A549 (cell line): ENCODE measurements around the gene LSM14B. TPM values are rescaled to one million over a fixed set of nuclear protein-coding genes. Genes with fewer than 3 reads are reported as not detected.

Experiments used
- ATAC-seq, 2 experiments: fragments of 200-7000 bp in 1 of 2; fragments of >200 bp in 1 of 2; cut with Nextera tagmentation in 1 of 2; cut with Tn5 transposase in 1 of 2; 3 replicates each; pipeline versions ENCODE4 v1.8.0 to v1.9.1; 2018 to 2020; ENCODE audit warnings: mild to moderate bottlenecking in 1 of 2, moderate library complexity in 1 of 2
- CTCF ChIA-PET: fragments of 300-600 bp; sonication (Branson Sonifier 250); formaldehyde crosslinking; extraction: SDS; loops from one replicate; lab custom pipeline; 2021; ENCODE audit warnings: antibody characterized with exemption, inconsistent platforms; lab: Yijun Ruan, JAX
- POLR2A ChIA-PET: fragments of 350-600 bp; formaldehyde crosslinking; extraction: SDS; loops from one replicate; lab custom pipeline; 2021; ENCODE audit warnings: antibody characterized with exemption, inconsistent platforms; lab: Yijun Ruan, JAX
- DNase-seq, 2 experiments: peaks; one replicate each; pipeline versions ENCODE4 v3.0.0 to v3.0.0-alpha.2; 2011 to 2016; ENCODE audit warnings: low read depth in 1 of 2, low spot score in 1 of 2
- FAIRE-seq: peaks from 2 replicates; lab custom pipeline; 2011; peaks lifted over from hg19 to GRCh38; lab: Jason Lieb, UNC
- H3K27ac ChIP-seq, 2 experiments: fragments of >200 bp; sonication (Bioruptor Twin); formaldehyde crosslinking; 3 replicates each; pipeline ENCODE4 v1.5.1; 2016 to 2017
- H3K4me1 ChIP-seq: fragments of >200 bp; sonication (Bioruptor Twin); formaldehyde crosslinking; 3 replicates; pipeline ENCODE4 v1.6.1; 2016
- H3K4me2 ChIP-seq: fragments of >200 bp; sonication (Bioruptor Twin); formaldehyde crosslinking; 3 replicates; pipeline ENCODE4 v1.6.1; 2016
- H3K4me3 ChIP-seq: fragments of >200 bp; sonication (Bioruptor Twin); formaldehyde crosslinking; 3 replicates; pipeline ENCODE4 v1.5.1; 2016
- H3K9me3 ChIP-seq: fragments of >200 bp; sonication (Bioruptor Twin); formaldehyde crosslinking; 3 replicates; pipeline ENCODE4 v1.6.1; 2016
- ATOH8 ChIP-seq: fragments of 250-450 bp; sonication (Bioruptor Pico); IDR thresholded peaks from 2 replicates; pipeline ENCODE4 v1.5.0; 2020; ENCODE audit warnings: low read depth, mild to moderate bottlenecking, moderate library complexity
- CBX8 ChIP-seq: fragments of 200-600 bp; sonication (generic); IDR thresholded peaks from 2 replicates; pipeline ENCODE4 v1.6.1; 2016
- CEBPB ChIP-seq, 2 experiments: fragments of >200 bp in 1 of 2; sonication (Bioruptor Twin) in 1 of 2; formaldehyde crosslinking in 1 of 2; IDR thresholded peaks; 2 replicates each; pipeline ENCODE4 v1.6.1; 2012 to 2016
- CHD2 ChIP-seq: fragments of 150-350 bp; IDR thresholded peaks from 2 replicates; pipeline ENCODE4 v1.6.1; 2014; ENCODE audit warnings: low read length; ENCODE audit not compliant: partially characterized antibody
- EHMT2 ChIP-seq: fragments of 200-600 bp; sonication (generic); IDR thresholded peaks from 2 replicates; pipeline ENCODE4 v1.6.1; 2016; ENCODE audit warnings: antibody characterized with exemption, low read depth, mild to moderate bottlenecking, moderate library complexity
- ELK1 ChIP-seq: fragments of 150-350 bp; IDR thresholded peaks from 2 replicates; pipeline ENCODE4 v1.6.1; 2014; ENCODE audit warnings: low read depth, mild to moderate bottlenecking, low read length
- FOXS1 ChIP-seq: fragments of 250-450 bp; sonication (Bioruptor Pico); IDR thresholded peaks from 2 replicates; pipeline ENCODE4 v1.5.0; 2020; ENCODE audit warnings: mild to moderate bottlenecking, moderate library complexity
- HOXB13 ChIP-seq: fragments of 250-450 bp; sonication (Bioruptor Pico); IDR thresholded peaks from 2 replicates; pipeline ENCODE4 v1.5.0; 2020; ENCODE audit warnings: low read depth, mild to moderate bottlenecking, moderate library complexity
- JUNB ChIP-seq: fragments of >200 bp; sonication (Bioruptor Twin); formaldehyde crosslinking; IDR thresholded peaks from 2 replicates; pipeline ENCODE4 v1.6.1; 2016
- MYC ChIP-seq: IDR thresholded peaks from 2 replicates; pipeline ENCODE4 v1.6.1; 2012; ENCODE audit warnings: mild to moderate bottlenecking, inconsistent platforms, low read length, improper control_type of control experiment, borderline replicate concordance
- POLR2AphosphoS2 ChIP-seq: conservative IDR thresholded peaks from 2 replicates; pipeline ENCODE4 v1.6.1; 2012; ENCODE audit warnings: low read length, improper control_type of control experiment, inconsistent platforms
- RARB ChIP-seq: fragments of 250-450 bp; sonication (Bioruptor Pico); IDR thresholded peaks from 2 replicates; pipeline ENCODE4 v1.8.0; 2021; ENCODE audit warnings: mild to moderate bottlenecking, moderate library complexity
- TFCP2L1 ChIP-seq: fragments of 250-450 bp; sonication (Bioruptor Pico); IDR thresholded peaks from 2 replicates; pipeline ENCODE4 v1.5.0; 2021; ENCODE audit warnings: mild to moderate bottlenecking
- TP53 ChIP-seq: fragments of 250-450 bp; sonication (Bioruptor Pico); IDR thresholded peaks from 2 replicates; pipeline ENCODE4 v1.5.0; 2021; ENCODE audit warnings: mild to moderate bottlenecking, moderate library complexity
- ZFP36 ChIP-seq: fragments of 450-650 bp; IDR thresholded peaks from 2 replicates; pipeline ENCODE4 v1.6.1; 2014; ENCODE audit warnings: borderline replicate concordance; ENCODE audit not compliant: partially characterized antibody
- WGBS: methylation state at CpG from one replicate; pipeline ENCODE4 v1.1.6; 2017; ENCODE audit errors: missing lambda C conversion rate; 5-methylcytosine and 5-hydroxymethylcytosine counted together
- polyA plus RNA-seq, 4 experiments: library from polyadenylated mRNA; depleted of rRNA in 3 of 4; stranded (reverse); fragments of >200 nt; fragmentation: RNase III in 1 of 4; extraction: RNeasy Plus Mini Kit Qiagen cat#74134 plus additional on column Dnase treatment in 1 of 4; gene quantifications; 2 replicates in 3 of 4; 3 replicates in 1 of 4; pipeline ENCODE4 v1.2.3, GENCODE V29; 2011 to 2017
- TF ChIP-seq, protein P1 (sequence below): fragments of >200 bp; sonication (Bioruptor Twin); formaldehyde crosslinking; IDR thresholded peaks from 3 replicates; pipeline ENCODE4 v1.5.1; 2016
- TF ChIP-seq, protein P2 (sequence below): fragments of 250-450 bp; sonication (Bioruptor Pico); IDR thresholded peaks from 2 replicates; pipeline ENCODE4 v1.5.0; 2021; ENCODE audit warnings: mild to moderate bottlenecking, moderate library complexity, borderline replicate concordance
- TF ChIP-seq, protein P3 (sequence below): IDR thresholded peaks from 2 replicates; pipeline ENCODE4 v1.6.1; 2012; ENCODE audit warnings: low read depth, borderline replicate concordance

LSM14B gene
- polyA plus RNA-seq, 2 of the 4 experiments (the other 2 are of a cell fraction), result 22.7 to 28.1 TPM

GRCh38 chr20:62119115-62119514 lies 3.2 kb upstream of the LSM14B start:
- H3K4me1 ChIP-seq, result peaks cover 9% of the 10 kb centered on the region
- ATAC-seq (no peak), DNase-seq (no peak), FAIRE-seq (no peak)
- H3K4me3 ChIP-seq, result no peak overlapping the region
- POLR2A ChIA-PET, result no interaction called here
- H3K27ac ChIP-seq, result no peak overlapping the region
- 46% methylated on average over 5 of the region's 5 CpGs for WGBS
- CTCF ChIA-PET, result interaction anchor here (0.9 to 3.9 kb wide), 6 partner anchors 12 to 108 kb away, joined by 3 to 15 read pairs (median 3); no protein-coding TSS in a partner anchor
- no peak overlapping the region for H3K4me2 ChIP-seq
- no peak for TF ChIP-seq ATOH8 (CRISPR knock-in tag)
- TF ChIP-seq, protein P1, sequence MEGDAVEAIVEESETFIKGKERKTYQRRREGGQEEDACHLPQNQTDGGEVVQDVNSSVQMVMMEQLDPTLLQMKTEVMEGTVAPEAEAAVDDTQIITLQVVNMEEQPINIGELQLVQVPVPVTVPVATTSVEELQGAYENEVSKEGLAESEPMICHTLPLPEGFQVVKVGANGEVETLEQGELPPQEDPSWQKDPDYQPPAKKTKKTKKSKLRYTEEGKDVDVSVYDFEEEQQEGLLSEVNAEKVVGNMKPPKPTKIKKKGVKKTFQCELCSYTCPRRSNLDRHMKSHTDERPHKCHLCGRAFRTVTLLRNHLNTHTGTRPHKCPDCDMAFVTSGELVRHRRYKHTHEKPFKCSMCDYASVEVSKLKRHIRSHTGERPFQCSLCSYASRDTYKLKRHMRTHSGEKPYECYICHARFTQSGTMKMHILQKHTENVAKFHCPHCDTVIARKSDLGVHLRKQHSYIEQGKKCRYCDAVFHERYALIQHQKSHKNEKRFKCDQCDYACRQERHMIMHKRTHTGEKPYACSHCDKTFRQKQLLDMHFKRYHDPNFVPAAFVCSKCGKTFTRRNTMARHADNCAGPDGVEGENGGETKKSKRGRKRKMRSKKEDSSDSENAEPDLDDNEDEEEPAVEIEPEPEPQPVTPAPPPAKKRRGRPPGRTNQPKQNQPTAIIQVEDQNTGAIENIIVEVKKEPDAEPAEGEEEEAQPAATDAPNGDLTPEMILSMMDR, result no peak
- no peak for TF ChIP-seq CBX8
- no peak for TF ChIP-seq CHD2
- H3K9me3 ChIP-seq, result peaks cover 16% of the 10 kb centered on the region

- ChIA-PET POLR2A (no interaction called here), CTCF (interaction anchor here (0.9 to 3.9 kb wide), 5 partner anchors 13 to 53 kb away, joined by 3 to 15 read pairs (median 3); no protein-coding TSS in a partner anchor)
- no peak overlapping the region for H3K4me3 ChIP-seq
- FAIRE-seq (no peak), DNase-seq (no peak), ATAC-seq (no peak)
- WGBS, result 76% methylated on average over 9 of the region's 10 CpGs
- no peak overlapping the region for H3K27ac ChIP-seq
- TF ChIP-seq RARB (CRISPR knock-in tag) (no peak), TP53 (CRISPR knock-in tag) (no peak), CEBPB (IDR thresholded peaks at IDR 0.05) (no peak), ZFP36 (no peak), ELK1 (no peak), POLR2AphosphoS2 (no peak), EHMT2 (no peak), HOXB13 (CRISPR knock-in tag) (no peak), MYC (no peak), JUNB (no peak), TFCP2L1 (CRISPR knock-in tag) (no peak), FOXS1 (CRISPR knock-in tag) (no peak)
- TF ChIP-seq, protein P2, sequence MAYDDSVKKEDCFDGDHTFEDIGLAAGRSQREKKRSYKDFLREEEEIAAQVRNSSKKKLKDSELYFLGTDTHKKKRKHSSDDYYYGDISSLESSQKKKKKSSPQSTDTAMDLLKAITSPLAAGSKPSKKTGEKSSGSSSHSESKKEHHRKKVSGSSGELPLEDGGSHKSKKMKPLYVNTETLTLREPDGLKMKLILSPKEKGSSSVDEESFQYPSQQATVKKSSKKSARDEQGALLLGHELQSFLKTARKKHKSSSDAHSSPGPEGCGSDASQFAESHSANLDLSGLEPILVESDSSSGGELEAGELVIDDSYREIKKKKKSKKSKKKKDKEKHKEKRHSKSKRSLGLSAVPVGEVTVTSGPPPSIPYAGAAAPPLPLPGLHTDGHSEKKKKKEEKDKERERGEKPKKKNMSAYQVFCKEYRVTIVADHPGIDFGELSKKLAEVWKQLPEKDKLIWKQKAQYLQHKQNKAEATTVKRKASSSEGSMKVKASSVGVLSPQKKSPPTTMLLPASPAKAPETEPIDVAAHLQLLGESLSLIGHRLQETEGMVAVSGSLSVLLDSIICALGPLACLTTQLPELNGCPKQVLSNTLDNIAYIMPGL (CRISPR knock-in tag), result no peak
- TF ChIP-seq, protein P3, sequence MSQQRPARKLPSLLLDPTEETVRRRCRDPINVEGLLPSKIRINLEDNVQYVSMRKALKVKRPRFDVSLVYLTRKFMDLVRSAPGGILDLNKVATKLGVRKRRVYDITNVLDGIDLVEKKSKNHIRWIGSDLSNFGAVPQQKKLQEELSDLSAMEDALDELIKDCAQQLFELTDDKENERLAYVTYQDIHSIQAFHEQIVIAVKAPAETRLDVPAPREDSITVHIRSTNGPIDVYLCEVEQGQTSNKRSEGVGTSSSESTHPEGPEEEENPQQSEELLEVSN, result no peak
- peaks cover 11% of the 10 kb centered on the region for H3K9me3 ChIP-seq
- peaks cover 11% of the 10 kb centered on the region for H3K4me1 ChIP-seq
- no peak overlapping the region for H3K4me2 ChIP-seq
Measured at GRCh38 chr20:62119591-62120364, 2.5 kb upstream of the LSM14B start.
